Peyer's patch (tissue), 4 donors: ENCODE data around the gene SLC26A1. TPM values are rescaled to one million over a fixed set of nuclear protein-coding genes. Genes with fewer than 3 reads are reported as not detected.

Source experiments
- DNase-seq, 3 donors: peaks; one replicate each; pipeline ENCODE4 v3.0.0-alpha.2; 2017 to 2019
- H3K27ac ChIP-seq, 4 donors: fragments of 200-600 bp; sonication (generic); one replicate each; pipeline ENCODE4 v1.5.1; 2016 to 2019
- H3K27me3 ChIP-seq, 2 donors: fragments of 200-600 bp; sonication (generic); one replicate each; pipeline ENCODE4 v1.5.1; 2019
- H3K36me3 ChIP-seq, 3 donors: fragments of 200-600 bp; sonication (generic); one replicate each; pipeline ENCODE4 v1.5.1; 2016 to 2019
- H3K4me1 ChIP-seq, 4 donors: fragments of 200-600 bp; sonication (generic); one replicate each; pipeline ENCODE4 v1.5.1; 2016 to 2019
- H3K4me3 ChIP-seq, 4 donors: fragments of 200-600 bp; sonication (generic); 1 replicate in 3 of 4; 2 replicates in 1 of 4; pipeline ENCODE4 v1.5.1; 2016 to 2019; ENCODE audit warnings: mild to moderate bottlenecking in 1 of 4
- H3K9me3 ChIP-seq, 4 donors: fragments of 200-600 bp; sonication (generic); one replicate each; pipeline ENCODE4 v1.5.1; 2016 to 2019; ENCODE audit warnings: mild to moderate bottlenecking in 1 of 4
- CTCF ChIP-seq, 6 experiments: fragments of 450-650 bp in 4 of 6; fragments of 200-600 bp in 2 of 6; sonication (generic) in 1 of 6; IDR thresholded peaks; one replicate each; pipeline ENCODE4 v1.5.1; 2017 to 2019; ENCODE audit warnings: antibody characterized with exemption in 6 of 6, mild to moderate bottlenecking in 3 of 6, moderate library complexity in 1 of 6
- POLR2A ChIP-seq, 2 donors: fragments of 450-650 bp; IDR thresholded peaks; one replicate each; pipeline ENCODE4 v1.5.1; 2017; ENCODE audit warnings: antibody characterized with exemption in 2 of 2, mild to moderate bottlenecking in 2 of 2, moderate library complexity in 2 of 2
- total RNA-seq, 4 donors: library from RNA; depleted of rRNA; stranded (reverse); fragments of >200 nt; gene quantifications; one replicate each; pipeline ENCODE4 v1.1.0, GENCODE V29; 2016

The SLC26A1 gene
- total RNA-seq, 4 donors from 2014 or later: 0.83 to 35.7 (median 24.3) TPM

GRCh38 chr4:1018147-1019020, 25.2 kb upstream of the SLC26A1 start:
- H3K9me3 ChIP-seq: no peaks in the 10 kb centered on the region
- no peak for TF ChIP-seq POLR2A (IDR thresholded peaks at IDR 0.05)
- H3K27me3 ChIP-seq: no peaks in the 10 kb centered on the region
- H3K4me1 ChIP-seq: peaks cover 0 to 15% (median 10%) of the 10 kb centered on the region in 4 donors
- no peak overlapping the region for H3K4me3 ChIP-seq
- no peaks in the 10 kb centered on the region for H3K36me3 ChIP-seq
- no peak for DNase-seq
- no peak overlapping the region for H3K27ac ChIP-seq

GRCh38 chr4:1017706-1018105, 24.5 kb upstream of the SLC26A1 start:
- Histone ChIP-seq H3K27me3 (no peaks in the 10 kb centered on the region), H3K27ac (no peak overlapping the region), H3K9me3 (no peaks in the 10 kb centered on the region), H3K36me3 (no peaks in the 10 kb centered on the region), H3K4me1 (peaks cover 0 to 14% (median 10%) of the 10 kb centered on the region in 4 donors), H3K4me3 (no peak overlapping the region)
- TF ChIP-seq CTCF (IDR thresholded peaks at IDR 0.05): no peak
- no peak for TF ChIP-seq POLR2A (IDR thresholded peaks at IDR 0.05)
- DNase-seq: no peak

- no peaks in the 10 kb centered on the region for H3K9me3 ChIP-seq
- no peak overlapping the region for H3K27ac ChIP-seq
- H3K4me3 ChIP-seq: no peak overlapping the region
- H3K36me3 ChIP-seq: no peaks in the 10 kb centered on the region
- TF ChIP-seq POLR2A (IDR thresholded peaks at IDR 0.05) (no peak), CTCF (IDR thresholded peaks at IDR 0.05) (no peak)
- DNase-seq: no peak
- H3K27me3 ChIP-seq: no peaks in the 10 kb centered on the region
- H3K4me1 ChIP-seq: peaks cover 0 to 15% (median 10%) of the 10 kb centered on the region in 4 donors
Observed at GRCh38 chr4:1017211-1017610, 24.0 kb upstream of the SLC26A1 start.

GRCh38 chr4:1015746-1016145, 22.5 kb upstream of the SLC26A1 start:
- TF ChIP-seq POLR2A (IDR thresholded peaks at IDR 0.05): no peak
- Histone ChIP-seq H3K9me3 (no peaks in the 10 kb centered on the region), H3K36me3 (no peaks in the 10 kb centered on the region), H3K4me1 (peaks cover 0 to 13% (median 6%) of the 10 kb centered on the region in 4 donors), H3K27ac (no peak overlapping the region), H3K27me3 (no peaks in the 10 kb centered on the region), H3K4me3 (no peak overlapping the region)
- DNase-seq: no peak

- Histone ChIP-seq H3K27ac (no peak overlapping the region), H3K27me3 (no peaks in the 10 kb centered on the region), H3K4me1 (peaks cover 0 to 19% (median 8%) of the 10 kb centered on the region in 4 donors), H3K9me3 (no peaks in the 10 kb centered on the region), H3K4me3 (no peak overlapping the region), H3K36me3 (no peaks in the 10 kb centered on the region)
- DNase-seq: no peak
- TF ChIP-seq CTCF (IDR thresholded peaks at IDR 0.05): no peak
- TF ChIP-seq POLR2A (IDR thresholded peaks at IDR 0.05): no peak
Observed at GRCh38 chr4:1015179-1015578, 22.0 kb upstream of the SLC26A1 start.

GRCh38 chr4:1014291-1015167, 21.3 kb upstream of the SLC26A1 start:
- TF ChIP-seq CTCF (IDR thresholded peaks at IDR 0.05) (no peak), POLR2A (IDR thresholded peaks at IDR 0.05) (no peak)
- no peak overlapping the region for H3K4me3 ChIP-seq
- DNase-seq: no peak
- H3K9me3 ChIP-seq: no peaks in the 10 kb centered on the region
- no peaks in the 10 kb centered on the region for H3K36me3 ChIP-seq
- H3K27ac ChIP-seq: no peak overlapping the region
- no peaks in the 10 kb centered on the region for H3K27me3 ChIP-seq
- peaks cover 0 to 23% (median 10%) of the 10 kb centered on the region in 4 donors for H3K4me1 ChIP-seq
